CD4-positive, alpha-beta T cell treated with Interferon gamma for 1 hour (primary cell): ENCODE results near the gene TRPM6.
A peak's percentile ranks its signal among the peaks of the same experiment; 100 is the strongest.
"Not testable (repeated sequence)": the region's sequence is repeated elsewhere in the genome, so short reads cannot be mapped to it uniquely, and the experiment has no call there.

ENCODE experiments used
- DNase-seq: peaks from one replicate; pipeline ENCODE4 v3.0.0-alpha.2; 2020

TRPM6 gene

DNA sequence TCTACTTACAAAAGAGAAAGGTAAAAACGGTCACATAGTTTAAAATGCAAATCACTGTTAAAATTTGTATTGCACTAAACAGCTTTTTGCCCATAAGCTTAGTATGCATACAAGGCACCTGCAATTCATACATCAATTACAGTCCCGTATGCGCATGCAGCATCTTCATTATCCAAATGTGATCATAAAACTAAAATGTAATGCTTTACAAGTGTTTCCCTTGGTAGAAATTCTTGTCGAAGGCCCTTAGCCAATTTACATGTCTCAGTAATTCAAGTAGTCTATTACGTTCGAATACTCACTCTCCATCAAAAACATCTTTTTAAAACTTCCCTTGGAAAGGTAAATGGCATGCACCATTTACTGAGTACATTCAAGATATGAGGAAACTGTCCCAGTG is 32.6 kb downstream of the TRPM6 start:
- no peak for DNase-seq

DNA sequence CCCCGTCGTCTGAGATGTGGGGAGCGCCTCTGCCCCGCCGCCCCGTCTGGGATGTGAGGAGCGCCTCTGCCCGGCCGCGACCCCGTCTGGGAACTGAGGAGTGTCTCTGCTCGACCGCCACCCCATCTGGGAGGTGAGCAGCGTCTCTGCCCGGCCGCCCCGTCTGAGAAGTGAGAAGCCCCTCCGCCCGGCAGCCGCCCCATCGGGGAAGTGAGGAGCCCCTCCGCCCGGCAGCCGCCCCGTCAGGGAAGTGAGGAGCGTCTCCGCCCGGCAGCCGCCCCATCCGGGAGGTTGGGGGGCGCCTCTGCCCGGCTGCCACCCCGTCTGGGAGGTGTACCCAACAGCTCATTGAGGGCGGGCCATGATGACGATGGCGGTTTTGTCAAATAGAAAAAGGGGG is 34.7 kb downstream of the TRPM6 start:
- not testable (repeated sequence) for DNase-seq

DNA sequence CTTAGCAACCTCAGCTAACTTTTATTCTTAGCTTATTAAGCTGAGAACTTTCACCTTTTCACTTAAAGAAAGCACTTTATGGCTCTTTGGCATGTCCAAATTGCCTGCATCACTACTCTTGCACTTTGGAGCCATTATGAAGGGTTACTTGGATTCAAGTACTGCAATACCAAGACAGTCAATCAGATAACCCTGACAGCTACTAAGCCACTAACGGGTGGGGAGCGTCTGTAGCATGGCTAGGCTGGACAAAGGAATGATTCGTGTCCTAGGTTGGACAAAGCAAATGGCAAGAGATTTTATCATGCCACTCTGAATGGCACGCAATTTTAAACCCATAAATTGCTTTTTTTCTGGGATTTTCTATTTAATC is 39.6 kb downstream of the TRPM6 start:
- no peak for DNase-seq

DNA sequence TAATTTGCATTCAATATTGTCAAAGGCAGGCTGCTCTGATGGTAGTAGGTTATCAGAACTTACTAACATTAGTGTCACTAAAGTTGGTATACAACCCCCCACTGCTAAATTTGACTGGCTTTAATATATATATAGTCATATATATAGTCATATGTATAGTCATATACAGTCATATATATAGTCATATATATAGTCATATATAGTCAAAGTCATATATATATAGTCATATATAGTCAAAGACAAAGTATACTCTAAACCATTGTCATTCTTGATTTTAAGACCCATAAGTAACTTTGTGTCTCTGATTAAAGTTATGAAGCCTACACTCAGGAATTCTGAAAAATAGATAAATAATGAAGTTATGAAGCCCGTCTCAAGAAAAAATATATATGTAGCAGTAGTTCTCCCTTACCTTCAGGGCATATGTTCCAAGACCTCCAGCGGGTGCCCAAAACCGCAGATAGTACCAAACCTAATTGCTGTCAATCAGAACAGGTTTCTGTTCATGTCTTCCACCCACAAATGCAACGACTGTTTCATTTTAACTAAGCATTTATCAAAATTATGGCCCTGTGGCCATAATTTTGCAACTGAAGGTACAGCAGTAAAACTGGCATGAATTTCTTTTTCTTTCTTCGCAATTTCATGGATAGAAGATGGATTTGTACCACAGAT is 40.1 kb downstream of the TRPM6 start:
- no peak for DNase-seq

DNA sequence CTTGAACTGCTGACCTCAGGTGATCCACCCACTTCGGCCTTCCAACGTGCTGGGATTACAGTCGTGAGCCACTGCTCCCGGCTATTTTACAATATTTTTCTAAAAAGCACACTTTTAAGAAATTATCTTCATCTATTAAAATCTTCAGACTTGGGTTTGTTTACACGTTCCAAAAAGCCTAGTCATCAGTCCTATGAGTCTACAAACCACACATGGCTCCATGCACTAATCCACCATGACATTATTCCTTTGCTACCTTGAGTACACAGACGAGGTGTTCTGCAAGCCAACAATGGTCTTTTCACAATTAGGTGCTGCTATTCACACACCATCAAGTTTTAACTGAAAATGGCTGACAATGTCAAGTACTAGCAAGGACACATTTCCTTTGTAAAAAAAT is 41.0 kb downstream of the TRPM6 start:
- no peak for DNase-seq

DNA sequence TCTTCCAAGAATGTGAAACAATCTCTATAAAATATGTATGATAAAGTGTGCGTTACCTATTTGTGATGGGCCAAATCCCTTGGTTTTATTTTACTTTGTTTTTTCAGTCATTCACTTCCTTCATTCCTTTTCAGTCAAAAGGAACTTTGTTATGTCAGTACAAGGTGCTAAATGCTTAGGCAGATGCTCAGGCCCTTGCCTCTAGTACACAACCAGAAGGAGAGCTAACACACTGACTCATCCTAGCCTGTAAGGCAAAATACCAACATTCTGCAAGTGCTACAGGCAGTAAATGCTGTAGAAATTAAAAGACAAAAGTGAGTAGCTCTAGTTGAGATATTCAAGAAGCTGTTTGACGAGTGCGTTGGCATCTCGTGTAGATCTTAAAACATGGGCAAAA is 49.4 kb downstream of the TRPM6 start:
- no peak for DNase-seq

DNA sequence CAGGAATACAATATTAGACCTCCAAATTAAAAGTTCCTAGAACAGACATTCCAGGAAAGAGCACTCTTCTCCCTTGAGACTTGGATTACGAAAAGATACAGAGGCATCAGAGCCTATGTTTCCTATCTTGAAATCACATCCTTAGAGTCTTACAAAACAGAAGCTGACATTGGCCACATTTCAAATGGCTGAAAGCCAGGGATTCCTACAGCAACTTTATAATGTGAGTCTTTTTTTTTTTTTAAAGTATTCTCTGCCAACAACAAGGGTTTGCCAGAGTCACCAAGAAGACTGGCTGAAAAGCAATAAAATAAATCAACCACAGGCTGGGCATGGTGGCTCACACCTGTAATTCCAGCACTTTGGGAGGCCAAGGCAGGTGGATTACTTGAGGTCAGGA is 63.1 kb downstream of the TRPM6 start:
- no peak for DNase-seq

DNA sequence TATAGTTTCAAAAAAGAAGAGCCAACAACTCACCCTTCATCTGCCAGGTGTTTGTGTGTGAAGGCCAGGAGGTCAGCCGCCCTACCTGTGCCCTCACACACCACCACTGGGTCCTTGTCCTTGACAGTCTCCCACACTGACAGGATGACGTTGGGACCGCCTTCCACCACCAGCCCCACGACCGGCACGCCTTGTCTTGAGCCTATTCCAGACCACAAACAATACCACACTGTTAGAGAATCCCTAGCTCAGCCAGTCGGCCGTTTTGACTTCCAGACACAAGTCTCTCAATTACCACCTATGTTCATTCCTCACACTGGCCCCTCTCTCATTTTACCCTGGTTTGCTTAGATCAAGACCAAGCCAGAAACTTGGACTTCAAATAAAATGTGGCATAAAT is 66.1 kb downstream of the TRPM6 start:
- DNase-seq: no peak

DNA sequence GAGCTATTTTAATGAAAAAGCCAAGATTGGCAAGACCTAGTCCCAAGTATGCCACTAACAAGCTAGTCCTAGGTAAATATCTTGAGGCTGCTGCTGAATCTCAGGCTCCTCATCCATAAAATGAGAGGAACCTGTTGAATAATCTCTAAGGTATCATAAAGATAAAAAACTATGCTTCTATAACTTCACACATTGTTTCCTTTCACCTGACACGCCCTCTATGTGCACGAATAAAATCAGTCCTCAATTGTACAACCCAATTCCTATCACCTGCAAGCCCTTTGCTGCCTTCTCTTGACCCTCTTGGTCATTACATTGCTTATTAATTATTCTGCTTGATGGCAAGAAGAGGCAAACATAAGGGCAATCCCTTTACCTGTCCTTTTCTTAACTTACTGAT is 69.9 kb downstream of the TRPM6 start:
- no peak for DNase-seq

DNA sequence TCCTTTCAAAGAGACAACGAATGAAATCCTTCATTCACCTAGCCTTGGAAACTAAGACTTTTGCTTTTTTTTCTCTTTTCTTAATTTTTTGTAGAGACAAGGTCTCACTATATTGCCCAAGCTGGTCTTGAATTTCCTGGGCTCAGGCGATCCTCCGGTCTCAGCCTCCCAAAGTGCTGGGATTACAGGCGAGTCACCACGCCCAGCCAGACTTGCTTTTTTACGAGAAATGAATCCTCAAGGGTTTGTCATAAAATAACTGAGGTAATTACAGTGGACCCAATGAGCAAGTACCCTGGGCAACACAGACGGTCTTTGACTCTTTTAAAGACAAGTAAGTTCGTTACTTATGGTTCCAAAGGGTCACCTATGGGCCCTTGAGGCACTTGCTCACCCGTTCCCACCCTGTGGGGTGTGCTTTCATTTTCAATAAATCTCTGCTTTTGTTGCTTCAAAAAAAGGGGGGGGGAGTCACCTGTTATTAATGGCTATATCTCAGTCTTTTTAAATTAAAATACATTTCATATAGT is 70.4 kb downstream of the TRPM6 start:
- DNase-seq: no peak

DNA sequence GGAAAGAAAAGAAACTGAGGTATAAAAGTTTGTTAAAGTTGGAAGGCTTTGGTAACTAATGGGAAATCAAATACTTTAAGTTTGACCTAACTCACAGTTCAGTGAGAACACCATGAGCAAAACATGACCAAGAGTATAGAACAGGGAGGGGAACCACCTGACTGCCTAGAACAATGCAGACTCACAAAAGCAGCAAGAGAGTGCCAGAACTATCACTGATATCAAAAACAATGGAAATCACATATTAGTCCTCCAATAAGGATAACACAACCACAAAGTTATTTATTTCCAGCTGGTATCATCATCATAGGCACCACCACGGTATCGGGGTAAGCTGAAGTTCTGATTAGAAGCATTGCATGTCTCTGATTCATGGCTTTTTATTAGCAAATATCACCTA is 77.5 kb downstream of the TRPM6 start:
- DNase-seq: no peak

DNA sequence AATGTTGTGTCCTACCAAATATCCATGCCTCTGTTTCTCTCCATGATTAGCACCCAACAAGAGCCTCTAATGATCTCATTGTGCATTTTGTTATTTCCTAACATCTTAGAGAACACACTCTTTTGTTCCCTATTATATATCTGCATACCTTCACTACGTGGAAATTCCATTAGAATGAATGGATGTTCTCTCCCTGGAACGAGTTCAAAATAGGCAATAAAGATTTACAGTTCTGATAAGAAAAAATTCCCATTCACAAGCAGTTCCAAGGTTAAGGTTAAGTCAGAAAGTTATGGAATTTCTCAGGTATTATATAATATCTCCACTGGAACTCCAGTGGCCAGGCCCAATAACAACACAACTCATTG is 83.7 kb downstream of the TRPM6 start:
- DNase-seq: no peak

DNA sequence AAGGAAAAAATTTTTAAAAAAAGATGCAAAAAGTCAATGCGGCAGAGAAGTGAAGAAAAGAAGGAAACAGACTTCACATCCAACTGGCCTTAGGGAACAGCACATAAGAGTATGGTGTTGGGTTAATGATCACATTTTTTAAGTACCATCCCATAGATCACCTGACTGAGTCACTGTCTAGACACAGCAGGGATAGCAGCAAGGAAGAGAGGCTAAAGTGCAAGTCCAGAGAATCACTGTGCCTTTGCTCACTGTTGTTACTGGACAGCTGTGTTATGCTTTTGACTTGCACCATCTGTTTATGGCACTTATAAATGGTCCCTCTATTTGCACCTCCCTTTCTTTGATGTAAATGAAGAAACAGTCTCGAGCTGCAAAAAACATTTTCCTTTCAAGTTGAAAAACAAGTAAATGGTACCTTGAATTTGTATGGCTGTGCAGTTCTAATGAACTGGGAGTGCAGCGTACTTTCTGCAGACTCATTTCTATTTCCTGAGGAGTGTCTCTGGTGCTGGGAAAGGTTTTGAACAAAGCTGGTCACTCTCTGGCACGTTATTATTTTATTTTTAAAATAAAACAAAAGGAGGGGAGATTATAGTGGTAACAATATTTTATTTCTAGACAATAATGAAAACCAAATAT is 84.2 kb downstream of the TRPM6 start:
- DNase-seq: no peak

DNA sequence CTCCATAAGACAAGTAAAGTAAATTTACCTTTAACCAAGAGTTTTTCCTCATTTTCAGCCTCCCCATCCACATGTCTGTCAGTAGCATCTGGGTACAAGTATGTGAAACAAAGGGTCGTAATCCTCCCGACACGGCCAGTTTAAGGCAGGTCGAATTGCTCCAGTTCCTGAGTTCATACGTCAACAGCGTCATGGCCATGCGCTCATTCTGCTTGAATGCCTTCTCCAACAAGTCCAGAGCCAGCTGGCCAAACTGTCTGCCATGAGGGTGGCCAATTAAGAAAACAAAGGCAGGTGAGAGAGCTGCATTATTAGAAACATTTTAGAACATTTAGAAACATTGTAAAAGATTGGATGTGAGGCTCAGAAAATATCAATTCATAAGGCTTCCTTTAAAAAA is 87.5 kb downstream of the TRPM6 start:
- no peak for DNase-seq

DNA sequence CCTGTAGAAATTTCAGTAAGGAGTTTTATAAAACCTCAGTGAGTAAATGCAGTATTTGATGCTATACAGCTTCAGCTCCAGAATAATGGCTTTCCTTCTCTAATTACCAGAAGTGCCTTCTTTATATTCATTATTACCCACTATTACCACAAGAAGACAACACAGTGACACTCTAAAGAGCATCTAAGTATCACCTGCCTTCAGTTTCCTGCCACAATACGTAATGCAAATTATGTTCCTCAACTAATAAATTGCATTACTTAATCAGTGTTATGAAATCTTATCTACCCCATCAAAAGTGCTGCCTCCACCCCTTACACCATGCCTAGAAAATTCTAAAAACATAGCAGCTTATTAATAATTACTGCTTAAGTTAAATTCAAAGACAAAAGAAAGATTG is 91.9 kb downstream of the TRPM6 start:
- DNase-seq: no peak

DNA sequence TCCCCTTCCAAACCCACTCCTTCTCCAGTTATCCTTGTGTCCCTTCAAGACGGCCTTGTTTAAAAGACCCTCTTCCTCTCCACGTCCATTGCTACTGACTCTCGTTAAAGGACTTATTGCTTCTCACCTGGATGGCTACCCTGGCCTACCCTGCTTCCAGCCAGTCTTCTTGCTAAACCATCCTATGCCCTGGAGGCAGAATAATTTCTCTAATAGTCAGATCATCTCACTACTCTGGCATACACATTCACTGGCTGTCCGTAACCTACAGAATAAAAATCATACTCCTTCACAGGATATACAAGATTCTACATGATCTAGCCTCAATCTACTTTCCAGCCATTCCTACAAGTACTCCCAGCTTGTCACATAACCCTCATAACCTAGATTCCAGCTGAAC is 92.6 kb downstream of the TRPM6 start:
- DNase-seq: no peak

DNA sequence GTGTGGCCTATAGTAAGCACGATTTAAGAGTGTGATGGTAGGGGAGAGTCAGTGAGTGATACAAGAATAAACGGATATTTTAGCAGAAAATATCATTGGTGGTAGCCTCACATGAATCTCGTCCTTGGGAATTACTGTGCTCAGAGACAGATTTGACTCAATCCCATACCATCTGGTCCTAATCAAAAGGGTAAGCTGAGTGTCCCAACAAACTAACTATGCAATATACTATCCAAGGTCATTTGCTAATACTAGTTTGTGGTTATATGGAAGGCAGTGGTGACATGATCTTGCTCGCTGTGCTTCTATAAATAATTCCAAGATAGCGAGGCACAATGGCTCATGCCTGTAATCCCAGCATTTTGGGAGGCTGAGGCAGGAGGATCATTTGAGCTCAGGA is 103.2 kb downstream of the TRPM6 start:
- DNase-seq: no peak

DNA sequence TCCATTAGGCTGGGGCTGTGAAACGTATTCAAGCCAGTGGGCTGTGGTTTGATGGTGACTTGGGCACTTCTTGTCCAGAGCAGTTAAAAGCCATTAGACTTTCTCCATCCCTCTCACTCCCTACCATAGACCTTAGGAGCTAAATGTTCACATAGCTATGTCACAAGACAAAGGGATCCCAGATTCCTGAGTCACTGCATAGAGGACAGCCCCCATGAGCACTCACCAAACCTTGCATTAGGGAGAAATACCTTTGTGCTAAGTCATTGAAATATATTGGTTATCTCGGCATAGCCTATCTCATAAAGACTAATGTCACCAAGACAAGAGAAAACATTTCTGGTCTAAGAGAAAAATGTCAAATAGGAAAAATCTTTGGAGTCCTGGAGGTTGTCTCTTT is 104.3 kb downstream of the TRPM6 start:
- DNase-seq: no peak

DNA sequence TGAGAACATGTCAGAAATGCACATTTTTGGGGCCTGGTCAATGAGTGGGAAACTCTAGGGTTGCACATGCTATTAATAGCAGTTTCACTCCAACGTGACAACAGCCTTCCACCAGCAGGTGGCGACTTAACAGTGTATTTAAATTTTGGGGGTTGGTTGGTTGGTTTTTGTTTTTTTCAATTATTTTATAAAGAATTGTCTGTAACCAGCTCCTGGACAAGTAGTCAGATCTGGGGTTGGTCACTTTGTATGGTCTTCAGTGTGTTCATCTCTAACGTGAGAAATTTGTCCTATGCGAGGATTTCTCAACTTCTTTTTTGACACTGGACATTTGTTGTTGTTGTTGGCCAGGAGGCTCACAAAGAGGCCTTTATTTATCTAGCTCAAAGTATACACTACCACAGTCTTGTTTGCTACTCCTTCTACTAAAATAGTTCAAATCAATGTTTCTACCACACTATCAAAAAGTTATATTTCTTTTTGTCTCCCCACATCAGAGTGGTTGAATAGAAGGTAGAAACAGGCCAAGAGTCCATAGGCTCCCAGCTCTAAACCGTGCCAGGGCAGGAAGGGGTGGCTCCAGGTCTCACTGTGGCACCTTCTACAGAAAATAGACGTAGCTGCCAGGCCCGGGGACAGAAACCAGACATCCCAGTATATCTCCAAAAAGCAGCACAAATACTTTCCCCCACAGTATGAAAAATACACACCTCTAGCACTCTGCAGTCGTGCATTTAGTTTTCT is 110.4 kb downstream of the TRPM6 start:
- DNase-seq: peak; percentile 43

DNA sequence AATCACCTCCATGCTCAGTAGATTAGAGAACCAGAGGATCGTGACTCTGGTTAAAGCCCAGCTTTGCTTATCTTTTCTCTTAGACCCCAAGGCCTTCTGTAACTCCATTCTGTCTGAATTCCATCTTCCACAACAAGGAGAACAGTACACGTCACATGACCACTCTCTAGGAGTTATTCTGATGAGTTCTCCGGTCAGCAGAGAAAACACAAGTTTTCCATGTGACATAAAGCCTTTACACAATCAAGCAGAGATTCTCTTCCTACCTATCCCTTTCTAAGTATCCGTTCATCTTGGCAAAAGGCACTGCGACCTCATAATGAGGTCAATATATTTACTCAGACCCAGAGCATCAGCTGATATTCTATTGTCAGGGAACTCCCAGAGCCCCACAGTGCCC is 112.3 kb downstream of the TRPM6 start:
- no peak for DNase-seq

DNA sequence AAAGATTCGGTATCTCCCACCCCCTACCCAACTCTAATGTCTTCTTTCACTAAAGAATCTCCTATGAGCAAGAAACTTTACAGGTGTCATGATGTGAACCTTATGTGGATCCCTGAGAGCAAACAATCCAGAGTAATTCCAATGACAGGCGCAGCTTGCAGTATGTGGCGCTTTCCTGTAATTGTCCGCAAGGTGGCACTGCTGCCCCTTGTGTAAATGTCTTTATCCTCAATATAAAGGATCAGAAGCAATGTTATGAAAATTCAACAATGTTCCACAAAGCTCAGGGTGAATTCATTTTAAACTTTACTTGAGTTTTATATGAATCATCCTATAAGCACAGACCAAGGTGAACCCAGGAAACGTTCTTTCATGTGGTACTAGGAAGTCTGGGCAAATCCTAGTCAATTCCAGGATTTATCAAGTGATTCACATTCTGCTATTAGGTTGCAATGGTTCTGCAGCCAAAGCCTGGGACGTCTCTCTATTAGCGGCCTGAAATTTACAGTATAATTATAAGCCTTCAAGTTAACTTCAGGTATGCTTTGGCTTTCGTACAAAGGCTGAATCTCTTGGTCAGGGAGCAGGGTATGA is 113.7 kb downstream of the TRPM6 start:
- DNase-seq: peak; percentile 55

DNA sequence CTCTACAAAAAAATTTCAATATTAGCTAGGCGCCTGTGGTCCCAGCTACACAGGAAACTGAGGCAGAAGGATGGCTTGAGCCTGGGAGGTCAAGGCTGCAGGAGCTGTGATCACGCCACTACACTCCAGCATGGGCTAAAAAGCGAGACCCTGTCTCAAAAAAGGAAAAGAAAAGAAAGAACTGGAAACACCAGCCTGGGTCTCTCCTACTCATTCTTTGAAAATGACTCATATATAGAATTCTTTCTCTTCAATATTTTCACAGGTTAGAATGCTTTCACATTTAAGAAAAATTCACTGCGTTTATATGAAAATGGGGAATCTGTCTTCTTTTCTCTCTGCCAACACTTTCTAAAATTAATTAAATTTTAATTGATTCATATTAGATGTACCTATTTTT is 115.6 kb downstream of the TRPM6 start:
- DNase-seq: no peak

DNA sequence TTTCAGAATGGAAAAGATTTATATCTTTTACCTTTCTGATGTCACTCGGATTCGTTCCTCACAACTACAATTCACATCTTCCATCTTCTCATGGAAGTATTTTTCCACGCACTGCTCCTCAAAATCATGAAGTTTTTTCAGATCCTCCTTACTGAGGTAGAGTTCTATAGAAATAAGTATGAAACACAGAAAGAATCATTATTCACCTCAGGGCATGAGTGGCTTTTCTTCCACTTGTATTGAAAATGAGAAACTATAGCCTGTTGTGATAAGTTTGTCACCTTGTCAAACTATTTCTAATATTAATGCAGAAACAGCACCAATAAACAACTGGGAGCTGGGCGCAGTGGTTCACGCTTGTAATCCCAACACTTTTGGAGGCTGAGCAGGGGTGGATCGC is 116.0 kb downstream of the TRPM6 start:
- no peak for DNase-seq

DNA sequence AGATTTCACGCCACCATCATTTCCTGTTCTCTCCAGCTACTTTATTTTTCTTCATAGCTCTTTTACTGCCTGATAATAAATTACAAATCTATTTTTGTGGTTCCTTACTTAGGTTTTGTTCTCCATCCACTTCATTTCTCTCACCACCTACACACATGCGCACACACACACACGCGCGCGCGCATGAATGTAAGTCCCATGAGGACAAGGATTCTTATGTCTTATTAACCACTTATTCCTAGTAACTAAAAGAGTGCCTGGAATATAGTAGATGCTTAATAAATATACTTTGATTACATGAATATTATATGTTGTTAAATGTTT is 116.5 kb downstream of the TRPM6 start:
- no peak for DNase-seq
